ENCODE results near the gene PEX14. TPM values are rescaled to one million over a fixed set of nuclear protein-coding genes. Genes with fewer than 3 reads are reported as not detected.
A peak's percentile ranks its signal among the peaks of the same experiment; 100 is the strongest.

PEX14 gene
- total and polyA plus RNA-seq, 9 donors = 11.7 to 16.8 (median 15.1) TPM

- no peak overlapping the region for H3K4me3 ChIP-seq (ENCODE audit: low read length)
- H3K9me3 ChIP-seq (replicated peaks; ENCODE audit: control insufficient read depth, low read depth, low read length) = no peaks in the 10 kb centered on the region
- H3K27me3 ChIP-seq (ENCODE audit: control insufficient read depth, insufficient read depth, low read length) = peaks cover 17% of the 10 kb centered on the region
- DNase-seq = no peak
- no peak overlapping the region for H3K27ac ChIP-seq (ENCODE audit: low read length)
- H3K36me3 ChIP-seq (ENCODE audit: control insufficient read depth, insufficient read depth, low read length) = peaks cover 46% of the 10 kb centered on the region
- H3K4me1 ChIP-seq (ENCODE audit: control insufficient read depth, insufficient read depth, low read length) = peaks cover 28% of the 10 kb centered on the region
- WGBS (ENCODE audit: insufficient coverage) = 39% methylated on average over 9 of the region's 11 CpGs
These were observed 177.0 kb downstream of the PEX14 start for GRCh38 chr1:10651793-10652192.

- no peak for DNase-seq
- H3K27me3 ChIP-seq (ENCODE audit: control insufficient read depth, insufficient read depth, low read length) = peaks cover 17% of the 10 kb centered on the region
- H3K4me3 ChIP-seq (ENCODE audit: low read length) = no peak overlapping the region
- H3K27ac ChIP-seq (ENCODE audit: low read length) = no peak overlapping the region
- H3K9me3 ChIP-seq (replicated peaks; ENCODE audit: control insufficient read depth, low read depth, low read length) = no peaks in the 10 kb centered on the region
- peaks cover 41% of the 10 kb centered on the region for H3K36me3 ChIP-seq (ENCODE audit: control insufficient read depth, insufficient read depth, low read length)
- 77% methylated on average over 10 of the region's 12 CpGs for WGBS (ENCODE audit: insufficient coverage)
- H3K4me1 ChIP-seq (ENCODE audit: control insufficient read depth, insufficient read depth, low read length) = peaks cover 21% of the 10 kb centered on the region
These were observed 177.9 kb downstream of the PEX14 start for GRCh38 chr1:10652626-10653025.

- Histone ChIP-seq H3K4me3 (ENCODE audit: low read length) (no peak overlapping the region), H3K9me3 (replicated peaks; ENCODE audit: control insufficient read depth, low read depth, low read length) (no peaks in the 10 kb centered on the region), H3K27ac (ENCODE audit: low read length) (no peak overlapping the region), H3K4me1 (ENCODE audit: control insufficient read depth, insufficient read depth, low read length) (peaks cover 19% of the 10 kb centered on the region), H3K36me3 (ENCODE audit: control insufficient read depth, insufficient read depth, low read length) (peaks cover 41% of the 10 kb centered on the region), H3K27me3 (ENCODE audit: control insufficient read depth, insufficient read depth, low read length) (peaks cover 14% of the 10 kb centered on the region)
- 88% methylated on average over 41 of the region's 41 CpGs for WGBS (ENCODE audit: insufficient coverage)
- DNase-seq = no peak
These were observed 178.8 kb downstream of the PEX14 start for GRCh38 chr1:10653370-10654125.

DNA sequence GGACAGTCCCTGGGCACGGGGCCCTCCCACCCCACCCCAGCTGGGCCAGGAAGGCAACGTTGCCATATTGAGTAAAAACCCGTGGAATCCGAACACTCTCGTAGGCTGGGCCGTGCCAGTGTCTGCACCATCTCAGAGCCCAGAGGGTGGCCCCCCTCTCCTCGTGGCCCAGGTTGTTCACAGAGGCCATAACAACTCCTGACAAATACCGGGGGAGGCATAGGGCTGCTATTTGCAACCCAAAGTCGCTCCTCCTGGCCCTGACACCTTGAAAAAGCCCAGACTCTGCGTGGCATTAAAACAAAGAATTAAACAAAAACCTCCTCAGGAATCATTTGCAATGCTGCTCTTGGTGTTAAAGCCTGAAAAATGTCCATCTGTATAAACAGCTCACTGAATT is 180.3 kb downstream of the PEX14 start:
- Histone ChIP-seq H3K27me3 (ENCODE audit: control insufficient read depth, insufficient read depth, low read length) (peaks cover 10% of the 10 kb centered on the region), H3K4me3 (ENCODE audit: low read length) (no peak overlapping the region), H3K4me1 (ENCODE audit: control insufficient read depth, insufficient read depth, low read length) (peaks cover 13% of the 10 kb centered on the region), H3K36me3 (ENCODE audit: control insufficient read depth, insufficient read depth, low read length) (peaks cover 48% of the 10 kb centered on the region), H3K9me3 (replicated peaks; ENCODE audit: control insufficient read depth, low read depth, low read length) (no peaks in the 10 kb centered on the region), H3K27ac (ENCODE audit: low read length) (no peak overlapping the region)
- DNase-seq = no peak
- WGBS (ENCODE audit: insufficient coverage) = 58% methylated on average over 8 of the region's 10 CpGs

DNA sequence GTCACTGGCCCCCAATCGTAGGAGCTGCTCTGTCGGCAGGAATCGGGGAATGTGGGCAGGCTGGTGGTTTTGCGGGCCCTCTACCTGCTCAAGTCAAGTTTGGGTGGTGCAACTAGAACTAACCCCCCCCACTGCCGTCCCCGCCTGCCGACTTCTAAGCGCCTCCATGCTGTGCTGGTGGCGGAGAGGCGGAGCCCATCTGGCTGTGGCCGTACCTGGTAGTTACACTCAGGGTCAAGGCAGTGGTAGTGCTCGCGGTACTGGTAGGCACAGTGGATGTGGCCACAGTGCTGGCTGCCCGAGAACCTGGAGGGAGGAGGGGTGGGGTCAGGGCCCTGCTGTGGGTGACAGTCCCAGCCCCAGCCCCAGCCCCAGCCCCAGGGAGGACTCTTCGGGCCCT is 181.7 kb downstream of the PEX14 start:
- H3K27me3 ChIP-seq (ENCODE audit: control insufficient read depth, insufficient read depth, low read length) = peaks cover 4% of the 10 kb centered on the region
- 80% methylated on average over 8 of the region's 15 CpGs for WGBS (ENCODE audit: insufficient coverage)
- peaks cover 43% of the 10 kb centered on the region for H3K36me3 ChIP-seq (ENCODE audit: control insufficient read depth, insufficient read depth, low read length)
- no peak overlapping the region for H3K27ac ChIP-seq (ENCODE audit: low read length)
- H3K4me1 ChIP-seq (ENCODE audit: control insufficient read depth, insufficient read depth, low read length) = peaks cover 13% of the 10 kb centered on the region
- no peak for DNase-seq
- H3K9me3 ChIP-seq (replicated peaks; ENCODE audit: control insufficient read depth, low read depth, low read length) = no peaks in the 10 kb centered on the region
- H3K4me3 ChIP-seq (ENCODE audit: low read length) = no peak overlapping the region

- 17% methylated on average over 9 of the region's 29 CpGs for WGBS (ENCODE audit: insufficient coverage)
- no peak overlapping the region for H3K27ac ChIP-seq (ENCODE audit: low read length)
- peaks cover 38% of the 10 kb centered on the region for H3K36me3 ChIP-seq (ENCODE audit: control insufficient read depth, insufficient read depth, low read length)
- DNase-seq = peak; percentile 38
- no peaks in the 10 kb centered on the region for H3K27me3 ChIP-seq (ENCODE audit: control insufficient read depth, insufficient read depth, low read length)
- H3K4me1 ChIP-seq (ENCODE audit: control insufficient read depth, insufficient read depth, low read length) = peaks cover 14% of the 10 kb centered on the region
- no peaks in the 10 kb centered on the region for H3K9me3 ChIP-seq (replicated peaks; ENCODE audit: control insufficient read depth, low read depth, low read length)
- no peak overlapping the region for H3K4me3 ChIP-seq (ENCODE audit: low read length)
These were observed 182.5 kb downstream of the PEX14 start for GRCh38 chr1:10657088-10657847.

- H3K27me3 ChIP-seq (ENCODE audit: control insufficient read depth, insufficient read depth, low read length) = no peaks in the 10 kb centered on the region
- peaks cover 26% of the 10 kb centered on the region for H3K36me3 ChIP-seq (ENCODE audit: control insufficient read depth, insufficient read depth, low read length)
- H3K9me3 ChIP-seq (replicated peaks; ENCODE audit: control insufficient read depth, low read depth, low read length) = no peaks in the 10 kb centered on the region
- no peak for DNase-seq
- H3K4me1 ChIP-seq (ENCODE audit: control insufficient read depth, insufficient read depth, low read length) = peaks cover 26% of the 10 kb centered on the region
- no peak overlapping the region for H3K4me3 ChIP-seq (ENCODE audit: low read length)
- WGBS (ENCODE audit: insufficient coverage) = 61% methylated on average over 10 of the region's 19 CpGs
- peak overlapping the region; percentile 47 for H3K27ac ChIP-seq (ENCODE audit: low read length)
These were observed 183.8 kb downstream of the PEX14 start for GRCh38 chr1:10658396-10659066.

DNA sequence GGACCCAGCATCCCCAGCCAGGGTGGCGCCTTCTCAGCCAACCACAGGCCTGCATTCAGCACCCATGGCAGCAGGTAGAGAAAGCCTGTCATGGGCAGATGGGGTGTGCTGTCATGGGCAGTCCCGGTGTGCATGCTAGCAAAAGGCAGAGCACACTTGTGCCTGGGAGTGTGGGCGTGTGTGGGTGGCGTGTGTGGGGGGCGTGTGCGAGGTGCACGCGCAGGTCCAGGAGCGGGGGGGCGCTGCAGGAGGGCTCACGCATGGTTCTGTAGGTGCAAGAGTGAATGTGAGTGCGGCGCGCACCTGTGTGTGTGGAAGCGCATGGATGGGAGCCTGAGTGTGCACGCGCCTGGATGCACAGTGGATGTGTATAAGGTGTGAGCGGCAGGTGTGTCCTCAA is 184.5 kb downstream of the PEX14 start:
- Histone ChIP-seq H3K27ac (ENCODE audit: low read length) (no peak overlapping the region), H3K27me3 (ENCODE audit: control insufficient read depth, insufficient read depth, low read length) (no peaks in the 10 kb centered on the region), H3K9me3 (replicated peaks; ENCODE audit: control insufficient read depth, low read depth, low read length) (no peaks in the 10 kb centered on the region), H3K4me1 (ENCODE audit: control insufficient read depth, insufficient read depth, low read length) (peaks cover 33% of the 10 kb centered on the region), H3K36me3 (ENCODE audit: control insufficient read depth, insufficient read depth, low read length) (peaks cover 21% of the 10 kb centered on the region), H3K4me3 (ENCODE audit: low read length) (no peak overlapping the region)
- DNase-seq = no peak
- WGBS (ENCODE audit: insufficient coverage) = 90% methylated on average over 18 of the region's 18 CpGs

GRCh38 chr1:10659646-10660540 is 185.1 kb downstream of the PEX14 start:
- no peak overlapping the region for H3K27ac ChIP-seq (ENCODE audit: low read length)
- DNase-seq = no peak
- H3K4me1 ChIP-seq (ENCODE audit: control insufficient read depth, insufficient read depth, low read length) = peaks cover 40% of the 10 kb centered on the region
- no peak overlapping the region for H3K4me3 ChIP-seq (ENCODE audit: low read length)
- 89% methylated on average over 46 of the region's 52 CpGs for WGBS (ENCODE audit: insufficient coverage)
- H3K27me3 ChIP-seq (ENCODE audit: control insufficient read depth, insufficient read depth, low read length) = no peaks in the 10 kb centered on the region
- peaks cover 21% of the 10 kb centered on the region for H3K36me3 ChIP-seq (ENCODE audit: control insufficient read depth, insufficient read depth, low read length)
- H3K9me3 ChIP-seq (replicated peaks; ENCODE audit: control insufficient read depth, low read depth, low read length) = no peaks in the 10 kb centered on the region
